Coronary artery (tissue), 2 donors: ENCODE results near the gene DCHS2.

Experiments used
- DNase-seq: peaks from one replicate; pipeline ENCODE4 v3.0.0-alpha.2; 2017; ENCODE audit warnings: low spot score
- H3K27ac ChIP-seq, 2 donors: fragments of 200-600 bp; sonication (generic); one replicate each; pipeline ENCODE4 v1.5.1; 2016 to 2019
- H3K4me3 ChIP-seq: fragments of 200-600 bp; sonication (generic); 2 replicates; pipeline ENCODE4 v1.5.1; 2016; ENCODE audit warnings: mild to moderate bottlenecking, moderate library complexity
- CTCF ChIP-seq: fragments of 200-600 bp; sonication (generic); IDR thresholded peaks from one replicate; pipeline ENCODE4 v1.5.1; 2019; ENCODE audit warnings: antibody characterized with exemption

DCHS2 gene

GRCh38 chr4:154490583-154491340 lies 837 bp downstream of the DCHS2 start:
- Histone ChIP-seq H3K4me3 (peak overlapping the region; percentile 69), H3K27ac (no peak overlapping the region)
- TF ChIP-seq CTCF: no peak
- no peak for DNase-seq

GRCh38 chr4:154490234-154490582 lies 1.4 kb downstream of the DCHS2 start:
- Histone ChIP-seq H3K27ac (no peak overlapping the region), H3K4me3 (peak overlapping the region; percentile 69)
- no peak for TF ChIP-seq CTCF
- DNase-seq: no peak

GRCh38 chr4:154489558-154490233 lies 1.9 kb downstream of the DCHS2 start:
- no peak for TF ChIP-seq CTCF
- H3K27ac ChIP-seq: no peak overlapping the region
- H3K4me3 ChIP-seq: no peak overlapping the region
- DNase-seq: no peak

- DNase-seq: no peak
- no peak for TF ChIP-seq CTCF
- Histone ChIP-seq H3K4me3 (no peak overlapping the region), H3K27ac (no peak overlapping the region)
These were observed 4.5 kb downstream of the DCHS2 start for GRCh38 chr4:154487145-154487544.

- no peak overlapping the region for H3K27ac ChIP-seq
- TF ChIP-seq CTCF: no peak
- H3K4me3 ChIP-seq: no peak overlapping the region
- DNase-seq: no peak
These were observed 6.3 kb downstream of the DCHS2 start for GRCh38 chr4:154485127-154485773.

GRCh38 chr4:154478547-154478946 lies 13.1 kb downstream of the DCHS2 start:
- no peak overlapping the region for H3K4me3 ChIP-seq
- no peak for DNase-seq
- no peak overlapping the region for H3K27ac ChIP-seq
- TF ChIP-seq CTCF: no peak
